ENCODE data around the gene LHCGR.

- TF ChIP-seq, protein P1, sequence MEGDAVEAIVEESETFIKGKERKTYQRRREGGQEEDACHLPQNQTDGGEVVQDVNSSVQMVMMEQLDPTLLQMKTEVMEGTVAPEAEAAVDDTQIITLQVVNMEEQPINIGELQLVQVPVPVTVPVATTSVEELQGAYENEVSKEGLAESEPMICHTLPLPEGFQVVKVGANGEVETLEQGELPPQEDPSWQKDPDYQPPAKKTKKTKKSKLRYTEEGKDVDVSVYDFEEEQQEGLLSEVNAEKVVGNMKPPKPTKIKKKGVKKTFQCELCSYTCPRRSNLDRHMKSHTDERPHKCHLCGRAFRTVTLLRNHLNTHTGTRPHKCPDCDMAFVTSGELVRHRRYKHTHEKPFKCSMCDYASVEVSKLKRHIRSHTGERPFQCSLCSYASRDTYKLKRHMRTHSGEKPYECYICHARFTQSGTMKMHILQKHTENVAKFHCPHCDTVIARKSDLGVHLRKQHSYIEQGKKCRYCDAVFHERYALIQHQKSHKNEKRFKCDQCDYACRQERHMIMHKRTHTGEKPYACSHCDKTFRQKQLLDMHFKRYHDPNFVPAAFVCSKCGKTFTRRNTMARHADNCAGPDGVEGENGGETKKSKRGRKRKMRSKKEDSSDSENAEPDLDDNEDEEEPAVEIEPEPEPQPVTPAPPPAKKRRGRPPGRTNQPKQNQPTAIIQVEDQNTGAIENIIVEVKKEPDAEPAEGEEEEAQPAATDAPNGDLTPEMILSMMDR (tag by site-specific recombination; IDR thresholded peaks at IDR 0.05), result no peak
- TF ChIP-seq EGR2 (tag by site-specific recombination; IDR thresholded peaks at IDR 0.05; ENCODE audit: low read depth), result no peak
These were observed 34.4 kb downstream of the LHCGR start for GRCh38 chr2:48721158-48721557.

Measured in HEK293 (cell line).